Stimulated activated memory B cell treated with anti-CD40 and anti-IgM and Interleukin-4, amounts not matched to agents 10 μg/mL and 1 μg/mL and 100 μg/mL, for 72 hours (primary cell): Measurements from ENCODE around the gene TBXA2R.
A peak's percentile ranks its signal among the peaks of the same experiment; 100 is the strongest.

Experiments used
- ATAC-seq: fragments of 150-1000 bp; cut with Tn5 transposase; 2 replicates; pipeline ENCODE4 v1.10.0; 2021
- H3K27ac Mint-ChIP-seq: one replicate; pipeline ENCODE4 v1.8.0; 2022; ENCODE audit warnings: mild to moderate bottlenecking, mixed read lengths
- H3K27me3 Mint-ChIP-seq: one replicate; pipeline ENCODE4 v1.8.0; 2022; ENCODE audit warnings: mixed read lengths
- H3K36me3 Mint-ChIP-seq: one replicate; pipeline ENCODE4 v1.8.0; 2022; ENCODE audit warnings: mixed read lengths
- H3K4me1 Mint-ChIP-seq: one replicate; pipeline ENCODE4 v1.8.0; 2022; ENCODE audit warnings: mixed read lengths
- H3K4me3 Mint-ChIP-seq: one replicate; pipeline ENCODE4 v1.8.0; 2022; ENCODE audit warnings: mild to moderate bottlenecking, moderate library complexity, mixed read lengths
- H3K9me3 Mint-ChIP-seq: one replicate; pipeline ENCODE4 v1.8.0; 2022; ENCODE audit warnings: mixed read lengths

Gene TBXA2R

DNA sequence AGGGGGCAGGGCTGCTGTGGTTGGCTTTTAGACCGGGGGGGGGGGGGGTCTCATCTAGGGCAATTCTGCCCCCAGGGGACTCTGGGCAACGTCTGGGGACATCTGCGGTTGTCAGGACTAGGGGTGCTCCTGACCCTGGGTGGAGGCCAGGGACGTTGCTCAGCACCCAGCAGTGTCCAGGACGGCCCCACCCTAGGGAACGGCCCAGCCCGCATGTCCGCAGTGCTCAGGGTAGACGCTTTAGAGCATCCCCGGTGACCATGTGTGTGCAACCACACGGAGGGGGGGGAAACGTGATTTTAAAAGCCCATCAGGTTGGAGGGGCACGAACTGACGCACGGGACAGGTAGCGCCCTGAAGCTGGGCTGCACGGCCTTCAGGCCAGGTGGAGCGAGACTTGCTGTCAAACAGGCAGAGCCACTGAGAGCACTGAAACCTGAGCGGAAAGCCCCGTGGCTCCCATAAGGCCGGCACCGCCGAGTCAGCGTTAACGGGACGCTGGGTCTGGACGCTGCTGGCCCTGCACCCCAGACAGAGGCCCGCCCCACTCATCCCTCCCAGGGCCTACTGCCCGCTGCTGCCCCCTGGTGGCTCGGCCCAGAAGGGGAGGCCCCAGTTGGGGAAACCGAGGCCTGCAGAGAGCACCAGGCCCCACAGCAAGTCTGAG, 11.6 kb upstream of the TBXA2R start:
- peaks cover 51% of the 10 kb centered on the region for H3K36me3 Mint-ChIP-seq
- no peak overlapping the region for H3K27ac Mint-ChIP-seq
- ATAC-seq = peak; percentile 75
- peaks cover 29% of the 10 kb centered on the region for H3K4me1 Mint-ChIP-seq
- H3K4me3 Mint-ChIP-seq = no peak overlapping the region
- no peaks in the 10 kb centered on the region for H3K9me3 Mint-ChIP-seq
- no peaks in the 10 kb centered on the region for H3K27me3 Mint-ChIP-seq

DNA sequence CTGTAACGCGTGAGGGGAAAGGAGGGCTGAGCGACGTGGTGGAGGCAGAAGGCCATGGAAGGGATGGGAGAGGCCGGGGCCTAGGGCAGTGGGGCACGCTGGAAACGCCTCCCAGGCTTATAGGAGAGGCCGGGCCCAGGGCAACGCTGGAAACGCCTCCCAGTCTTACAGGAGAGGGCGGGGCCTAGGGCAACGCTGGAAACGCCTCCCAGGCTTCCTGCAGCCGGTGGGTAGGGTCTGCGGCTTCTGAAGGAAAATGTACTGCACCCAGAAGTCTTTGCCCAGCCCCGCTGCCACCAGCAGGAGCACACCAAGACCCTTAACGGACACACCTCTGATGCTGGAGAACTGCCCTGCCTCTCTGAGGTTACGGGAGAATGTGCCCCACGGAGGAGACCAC, 10.8 kb upstream of the TBXA2R start:
- Mint-ChIP-seq H3K36me3 (peaks cover 48% of the 10 kb centered on the region), H3K27me3 (no peaks in the 10 kb centered on the region), H3K9me3 (no peaks in the 10 kb centered on the region), H3K4me3 (no peak overlapping the region), H3K4me1 (peaks cover 27% of the 10 kb centered on the region), H3K27ac (no peak overlapping the region)
- ATAC-seq = no peak

DNA sequence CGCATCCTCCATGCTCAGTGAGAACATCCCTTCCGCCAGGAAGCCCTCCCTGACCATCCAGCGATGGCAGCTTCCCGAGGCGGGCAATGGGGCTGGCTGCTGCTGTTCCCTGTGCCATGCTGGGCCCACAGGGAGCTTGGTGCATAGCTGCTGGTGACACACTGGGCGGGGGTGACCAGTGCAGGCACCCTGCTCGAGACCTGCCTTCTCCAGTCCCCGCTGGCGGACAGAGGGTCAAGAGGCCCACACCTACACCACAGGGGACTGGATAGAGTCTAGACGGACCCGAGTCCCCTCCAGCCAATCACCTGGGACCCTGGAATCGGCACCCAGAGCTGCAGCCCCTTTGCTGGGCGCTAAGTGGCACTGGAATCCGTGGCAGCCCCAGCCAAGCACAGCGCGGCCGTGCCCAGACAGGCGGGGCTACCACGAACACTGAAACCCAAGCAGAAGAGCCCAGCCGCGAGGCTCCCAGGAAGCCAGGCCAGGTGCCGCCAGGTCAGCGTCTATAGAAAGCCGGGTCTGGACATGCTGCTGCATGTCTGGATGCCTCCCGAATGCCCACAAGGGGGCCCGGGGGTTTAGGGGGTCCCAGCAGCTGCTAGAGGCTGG, 9.0 kb upstream of the TBXA2R start:
- no peak for ATAC-seq
- Mint-ChIP-seq H3K36me3 (peaks cover 40% of the 10 kb centered on the region), H3K4me1 (peaks cover 24% of the 10 kb centered on the region), H3K27me3 (no peaks in the 10 kb centered on the region), H3K4me3 (no peak overlapping the region), H3K9me3 (no peaks in the 10 kb centered on the region), H3K27ac (no peak overlapping the region)

DNA sequence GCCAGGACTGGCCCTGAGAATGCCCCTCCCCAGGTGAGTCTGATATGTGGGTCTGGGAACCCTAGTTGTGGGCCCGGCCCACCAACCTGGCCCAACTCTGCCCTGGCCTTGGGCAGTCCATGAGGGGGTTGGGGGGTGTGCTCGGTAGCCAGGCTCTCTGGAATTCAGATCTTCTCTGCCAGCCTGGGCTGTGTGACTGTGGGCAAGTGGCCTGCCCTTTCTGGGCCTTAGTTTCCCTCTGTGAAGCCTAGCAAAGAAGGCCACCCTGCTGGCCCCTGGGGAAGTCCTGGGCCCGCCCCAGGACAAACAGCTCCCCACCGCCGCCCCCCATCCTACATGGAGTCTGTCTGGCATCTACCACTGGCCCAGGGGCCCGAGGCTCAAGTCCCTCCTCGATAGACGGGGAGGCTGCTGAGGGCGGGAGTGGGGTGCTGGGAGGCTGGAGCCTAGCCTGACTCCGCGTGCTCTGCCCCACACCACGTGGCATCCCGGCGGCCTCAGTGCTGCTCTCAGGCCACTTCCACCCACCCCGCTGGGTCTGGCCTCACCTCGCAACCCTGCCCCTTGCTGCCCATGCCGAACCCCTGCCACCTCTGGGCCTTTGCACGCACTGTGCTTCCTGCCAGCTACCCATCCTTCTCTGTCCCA, 8.3 kb upstream of the TBXA2R start:
- no peaks in the 10 kb centered on the region for H3K27me3 Mint-ChIP-seq
- H3K4me1 Mint-ChIP-seq = peaks cover 24% of the 10 kb centered on the region
- H3K4me3 Mint-ChIP-seq = no peak overlapping the region
- H3K9me3 Mint-ChIP-seq = no peaks in the 10 kb centered on the region
- peaks cover 38% of the 10 kb centered on the region for H3K36me3 Mint-ChIP-seq
- no peak overlapping the region for H3K27ac Mint-ChIP-seq
- no peak for ATAC-seq

DNA sequence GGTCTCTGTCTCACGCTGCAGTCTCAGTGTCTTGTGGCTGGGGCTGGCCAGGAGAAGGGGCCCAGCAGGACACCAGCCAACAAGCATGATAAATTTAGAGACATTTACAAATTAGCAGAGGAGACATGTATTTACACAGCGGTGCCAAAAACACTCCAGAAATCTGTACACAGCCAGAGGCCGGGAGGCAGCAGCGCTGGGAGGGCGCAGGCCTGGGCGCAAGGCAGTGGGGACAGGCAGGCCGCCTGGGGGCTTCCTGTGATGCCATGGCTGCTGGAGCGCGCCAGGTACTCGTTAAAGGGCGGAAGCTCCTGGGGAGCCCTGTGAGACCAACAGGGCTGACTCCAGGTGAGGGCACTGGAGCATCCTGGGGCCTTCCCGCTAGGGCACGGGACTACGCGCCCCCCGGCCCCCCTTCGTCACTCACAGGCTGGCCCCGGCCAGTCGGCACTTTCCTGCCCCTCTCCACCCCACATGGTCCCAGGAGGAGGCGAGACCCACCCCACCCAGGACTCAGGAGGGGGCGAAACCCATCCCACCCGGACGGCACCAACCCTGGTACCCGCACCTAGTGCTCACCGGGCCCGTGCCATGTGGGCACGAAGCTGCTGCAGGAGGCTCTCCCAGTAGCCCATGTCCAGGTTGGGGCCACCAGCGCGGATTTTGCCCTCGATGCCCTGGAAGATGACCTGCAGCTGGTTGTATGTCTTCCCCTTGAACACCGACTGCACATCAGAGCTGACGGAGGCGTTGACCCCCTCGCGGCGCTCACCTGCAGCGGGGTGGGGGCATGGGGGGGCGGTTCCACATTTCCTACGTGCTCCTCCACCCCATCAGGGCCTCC, 7.4 kb upstream of the TBXA2R start:
- H3K4me1 Mint-ChIP-seq = peaks cover 19% of the 10 kb centered on the region
- peaks cover 33% of the 10 kb centered on the region for H3K36me3 Mint-ChIP-seq
- no peaks in the 10 kb centered on the region for H3K9me3 Mint-ChIP-seq
- H3K27me3 Mint-ChIP-seq = no peaks in the 10 kb centered on the region
- ATAC-seq = no peak
- no peak overlapping the region for H3K27ac Mint-ChIP-seq
- H3K4me3 Mint-ChIP-seq = no peak overlapping the region

DNA sequence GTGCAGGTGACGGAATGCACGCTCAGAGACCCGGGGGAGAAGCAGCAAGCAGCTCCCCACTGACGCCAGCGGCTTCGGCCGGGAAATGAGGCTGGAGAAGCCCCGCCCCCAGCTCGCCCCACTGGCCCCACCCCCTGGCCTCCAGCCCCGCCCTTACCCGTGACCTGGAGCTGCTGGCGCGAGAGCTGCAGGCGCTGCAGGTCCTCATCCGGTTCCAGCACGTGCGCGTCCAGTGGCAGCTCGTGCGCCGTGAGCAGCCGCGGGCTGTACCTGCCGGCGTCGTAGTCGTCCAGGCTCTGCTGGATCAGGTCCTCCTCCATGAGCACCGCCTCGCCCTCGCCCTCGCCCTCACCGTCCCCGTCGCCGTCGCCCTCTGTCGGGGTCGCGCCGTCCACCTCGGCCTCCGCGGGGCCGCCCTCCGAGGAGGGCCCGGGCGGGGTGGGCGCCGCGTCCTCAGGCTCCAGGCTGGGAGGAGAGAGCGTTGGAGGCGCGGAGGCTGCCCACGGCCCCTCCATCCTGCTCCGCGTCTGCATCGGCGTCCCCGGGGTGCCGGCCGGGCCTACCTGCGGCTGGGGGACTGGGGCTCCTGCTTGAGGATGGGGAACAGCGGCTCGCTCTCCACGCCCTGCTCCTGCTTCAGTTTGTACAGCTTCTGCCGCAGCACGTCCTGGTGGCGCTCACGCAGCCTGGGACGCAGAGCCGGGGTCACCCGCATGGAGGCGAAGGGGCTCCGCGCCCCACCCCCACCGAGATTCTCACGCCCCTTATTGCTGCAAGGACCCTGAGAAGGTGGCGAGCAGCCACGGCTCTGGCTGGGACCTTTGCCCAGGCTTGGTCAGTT, 6.4 kb upstream of the TBXA2R start:
- no peak overlapping the region for H3K4me3 Mint-ChIP-seq
- H3K36me3 Mint-ChIP-seq = peaks cover 31% of the 10 kb centered on the region
- peaks cover 1% of the 10 kb centered on the region for H3K9me3 Mint-ChIP-seq
- H3K27me3 Mint-ChIP-seq = peaks cover 4% of the 10 kb centered on the region
- H3K4me1 Mint-ChIP-seq = peaks cover 14% of the 10 kb centered on the region
- H3K27ac Mint-ChIP-seq = no peak overlapping the region
- ATAC-seq = no peak

DNA sequence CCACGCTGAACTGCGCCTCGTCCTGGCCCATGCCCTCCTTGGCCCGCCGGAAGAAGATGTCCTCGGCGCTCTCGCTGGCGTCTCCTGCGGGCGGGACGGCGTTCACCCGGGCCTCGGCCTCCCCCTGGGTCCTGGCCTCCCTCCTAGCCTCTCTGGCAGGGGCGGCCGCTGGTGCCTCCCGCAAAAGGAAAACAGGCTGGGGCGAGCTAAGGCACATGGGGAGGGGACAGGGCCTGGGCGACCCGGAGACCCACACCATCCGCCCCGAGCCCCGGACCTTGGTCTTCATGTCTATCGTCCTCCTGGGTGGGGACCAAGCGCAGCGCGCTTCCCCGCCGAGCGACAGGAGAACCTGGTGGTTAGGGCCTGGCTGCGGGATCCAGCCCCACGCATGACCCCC, 5.7 kb upstream of the TBXA2R start:
- H3K27ac Mint-ChIP-seq = no peak overlapping the region
- H3K27me3 Mint-ChIP-seq = peaks cover 12% of the 10 kb centered on the region
- peaks cover 4% of the 10 kb centered on the region for H3K9me3 Mint-ChIP-seq
- ATAC-seq = no peak
- H3K4me1 Mint-ChIP-seq = peaks cover 15% of the 10 kb centered on the region
- H3K4me3 Mint-ChIP-seq = no peak overlapping the region
- peaks cover 27% of the 10 kb centered on the region for H3K36me3 Mint-ChIP-seq

DNA sequence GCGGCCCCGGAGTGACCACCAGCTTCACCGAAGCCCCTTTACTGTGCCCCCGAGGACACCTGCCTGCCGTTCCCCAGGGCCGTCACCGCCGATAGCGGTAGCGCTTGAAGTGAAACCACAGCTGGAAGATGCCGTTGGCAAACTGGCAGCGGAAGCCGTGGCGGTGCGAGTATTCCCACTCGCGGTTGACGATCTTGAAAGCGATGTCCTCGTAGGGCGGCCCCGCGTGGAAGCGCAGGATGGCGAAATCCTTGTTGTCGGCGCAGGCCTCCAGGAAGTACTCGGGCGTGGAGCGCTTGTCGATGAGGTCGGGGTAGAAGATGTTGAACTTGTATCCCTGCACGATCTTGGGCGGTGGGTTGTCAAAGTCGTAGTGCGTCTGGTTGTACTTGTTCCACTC, 5.2 kb upstream of the TBXA2R start:
- H3K27ac Mint-ChIP-seq = no peak overlapping the region
- peaks cover 17% of the 10 kb centered on the region for H3K27me3 Mint-ChIP-seq
- no peak overlapping the region for H3K4me3 Mint-ChIP-seq
- peaks cover 22% of the 10 kb centered on the region for H3K36me3 Mint-ChIP-seq
- H3K9me3 Mint-ChIP-seq = peaks cover 4% of the 10 kb centered on the region
- H3K4me1 Mint-ChIP-seq = peaks cover 15% of the 10 kb centered on the region
- no peak for ATAC-seq

DNA sequence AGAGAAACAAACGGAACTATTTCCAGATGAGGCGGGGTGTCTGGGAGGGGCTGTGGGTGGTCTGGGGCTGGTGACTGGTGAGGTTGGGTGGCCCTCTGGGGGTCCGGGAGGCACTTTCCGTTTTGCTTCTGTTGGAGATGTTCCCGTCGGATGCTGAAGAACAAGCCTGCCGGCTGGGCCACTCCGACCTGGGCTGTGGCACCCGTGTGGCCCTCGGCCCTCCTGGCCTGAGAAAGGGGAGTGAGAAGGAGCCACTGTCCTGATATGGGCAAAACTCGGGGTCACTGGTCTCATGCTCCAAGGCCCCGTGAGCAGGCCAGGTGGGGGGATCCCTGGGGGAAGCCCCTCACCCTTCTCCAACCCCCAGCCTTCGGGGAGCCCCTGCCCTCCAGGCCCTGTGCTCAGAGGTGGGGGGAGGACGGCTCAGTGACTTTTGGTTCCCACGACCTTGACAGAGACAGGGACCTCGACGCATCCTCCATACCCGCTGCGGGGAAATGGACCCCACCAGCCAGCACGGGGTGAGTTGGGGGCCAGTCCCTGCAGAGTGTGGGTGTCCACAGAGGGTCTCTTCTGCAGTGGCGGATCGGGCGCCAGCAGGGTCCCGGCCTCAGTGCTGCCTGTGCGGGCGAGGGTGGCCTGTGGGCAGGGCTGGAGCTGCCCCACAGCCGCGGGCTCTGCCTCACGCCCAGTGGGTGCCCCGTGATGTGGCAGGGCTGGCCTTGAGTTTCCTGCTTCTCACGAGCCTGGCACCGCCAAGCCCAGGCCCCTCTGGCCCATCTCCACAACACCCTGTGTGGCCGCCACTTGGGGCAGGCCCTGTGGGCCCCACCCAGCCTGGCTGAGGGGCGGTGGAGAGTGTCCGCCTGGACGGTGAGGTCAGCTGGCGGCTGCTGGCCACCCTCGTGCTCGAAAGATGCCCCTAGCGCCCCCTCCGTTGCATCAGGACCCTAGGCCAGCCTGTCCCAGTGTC, 4.4 kb upstream of the TBXA2R start:
- Mint-ChIP-seq H3K4me1 (peaks cover 15% of the 10 kb centered on the region), H3K9me3 (peaks cover 4% of the 10 kb centered on the region), H3K27me3 (peaks cover 18% of the 10 kb centered on the region), H3K4me3 (no peak overlapping the region), H3K36me3 (peaks cover 21% of the 10 kb centered on the region), H3K27ac (no peak overlapping the region)
- no peak for ATAC-seq

DNA sequence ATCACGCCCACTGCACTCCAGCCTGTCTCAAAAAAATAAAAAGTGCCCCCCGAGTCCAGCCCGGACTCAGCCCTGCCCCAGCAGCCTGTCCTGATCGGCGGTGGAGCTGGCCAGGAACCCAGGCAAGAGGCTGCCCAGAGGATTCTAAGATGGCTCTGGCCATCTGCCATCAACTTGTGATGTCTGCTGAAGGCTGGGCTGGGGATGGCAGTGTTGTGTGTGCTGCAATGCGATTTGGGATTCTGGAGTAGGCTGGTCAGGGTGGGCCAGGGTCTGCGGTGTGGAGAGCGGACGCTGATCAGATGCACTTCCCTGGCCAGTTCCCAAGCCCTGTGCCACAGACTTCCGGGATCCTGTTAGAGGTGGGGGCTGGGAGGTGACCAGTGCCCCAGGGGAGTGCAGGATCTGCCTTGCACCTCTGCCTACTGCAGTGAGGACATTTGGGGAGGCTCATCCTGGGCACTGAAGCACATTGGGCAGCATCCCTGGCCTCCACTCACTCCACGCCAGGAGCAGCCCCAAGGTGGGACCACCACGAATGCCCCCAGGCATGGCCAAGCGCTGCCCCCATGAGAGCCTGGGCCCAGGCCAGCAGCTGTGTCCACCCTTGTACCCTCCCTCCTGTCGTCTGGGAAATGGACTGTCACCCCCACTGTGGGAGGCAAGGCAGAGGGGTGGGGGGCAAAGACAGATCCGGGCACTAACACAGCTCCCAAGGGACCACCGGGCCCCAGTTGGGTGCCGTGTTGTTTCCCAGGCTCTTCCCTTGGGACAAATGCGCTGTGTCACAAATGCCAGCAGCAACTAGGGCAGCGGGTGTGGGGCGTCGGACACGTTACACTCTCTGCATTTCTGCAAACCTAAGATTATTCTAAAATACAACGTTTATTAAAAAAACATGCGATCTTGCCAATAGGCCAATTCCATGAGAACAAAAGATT, 3.4 kb upstream of the TBXA2R start:
- Mint-ChIP-seq H3K4me3 (no peak overlapping the region), H3K9me3 (peaks cover 4% of the 10 kb centered on the region), H3K27me3 (peaks cover 18% of the 10 kb centered on the region), H3K27ac (no peak overlapping the region), H3K4me1 (peaks cover 15% of the 10 kb centered on the region), H3K36me3 (peaks cover 16% of the 10 kb centered on the region)
- ATAC-seq = no peak

DNA sequence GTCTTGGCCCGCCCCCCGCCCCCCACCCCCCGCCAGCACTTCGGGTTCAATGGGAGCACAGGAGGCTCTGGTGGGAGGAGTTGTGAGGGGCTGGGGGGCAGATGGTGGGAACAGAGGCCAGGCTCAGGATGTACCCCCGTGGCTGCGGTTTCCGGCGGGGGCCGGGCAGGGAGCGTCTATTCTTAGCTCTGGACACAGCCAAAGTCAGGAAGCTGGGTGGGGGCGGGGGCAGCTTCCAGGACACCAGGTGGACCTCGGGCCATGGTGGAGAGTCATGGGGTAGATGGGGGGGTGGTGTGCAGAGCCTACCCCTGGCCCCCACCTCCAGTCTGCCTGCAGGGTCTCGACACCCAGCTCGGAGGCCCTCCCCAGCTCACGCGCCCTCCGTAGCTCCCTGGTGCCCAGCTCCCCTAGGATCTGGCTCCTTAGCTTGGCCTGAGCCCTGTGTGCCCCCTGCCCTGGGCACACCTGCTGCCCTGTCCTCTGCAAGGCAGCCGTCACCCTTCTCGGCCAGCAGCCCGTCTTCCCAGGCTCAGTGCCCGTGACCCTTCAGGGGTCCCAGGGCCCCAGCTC, 2.2 kb upstream of the TBXA2R start:
- Mint-ChIP-seq H3K4me3 (no peak overlapping the region), H3K9me3 (peaks cover 4% of the 10 kb centered on the region), H3K4me1 (peaks cover 15% of the 10 kb centered on the region), H3K36me3 (peaks cover 16% of the 10 kb centered on the region), H3K27me3 (peaks cover 18% of the 10 kb centered on the region), H3K27ac (no peak overlapping the region)
- no peak for ATAC-seq

DNA sequence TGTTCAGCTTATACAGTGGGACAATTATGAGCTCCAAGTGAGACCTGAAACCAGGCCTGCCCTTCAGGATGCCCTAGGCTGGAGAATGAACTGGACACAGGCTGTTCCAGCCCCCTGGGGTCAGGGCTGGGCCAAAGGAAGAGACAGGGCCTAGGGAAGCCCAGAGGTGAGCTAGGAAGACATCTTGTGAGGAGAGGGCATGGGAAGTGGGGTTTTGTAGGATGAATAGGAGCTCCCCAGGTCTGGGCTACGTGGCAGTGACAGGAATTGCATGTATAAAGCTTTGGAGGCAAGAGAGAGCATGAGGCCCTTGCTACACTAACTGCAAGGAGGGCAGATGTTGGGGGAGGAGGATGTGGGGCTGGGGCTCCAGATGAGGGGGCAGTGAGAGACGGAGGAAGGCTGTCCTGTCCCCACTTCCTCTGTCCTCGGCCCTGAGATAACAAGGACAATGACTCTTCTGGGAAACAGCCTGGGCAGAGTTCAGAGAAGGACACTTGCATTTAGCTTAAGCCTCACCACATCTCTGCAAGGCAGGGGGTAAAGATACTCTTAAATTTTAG, 1.5 kb upstream of the TBXA2R start:
- H3K27me3 Mint-ChIP-seq = peaks cover 18% of the 10 kb centered on the region
- H3K27ac Mint-ChIP-seq = no peak overlapping the region
- H3K9me3 Mint-ChIP-seq = peaks cover 4% of the 10 kb centered on the region
- H3K36me3 Mint-ChIP-seq = peaks cover 12% of the 10 kb centered on the region
- no peak overlapping the region for H3K4me3 Mint-ChIP-seq
- peaks cover 15% of the 10 kb centered on the region for H3K4me1 Mint-ChIP-seq
- no peak for ATAC-seq
